Measurements from ENCODE around the gene SERPINA1. TPM values are rescaled to one million over a fixed set of nuclear protein-coding genes. Genes with fewer than 3 reads are reported as not detected.

SERPINA1 gene
- total RNA-seq, 2 experiments from 2014 or later: 4.3 to 4.7 TPM

- Histone ChIP-seq H3K9me3 (ENCODE audit: control insufficient read depth in 1 of 2, insufficient read depth in 1 of 2, low read length in 2 of 2) (no peaks in the 10 kb centered on the region), H3K27me3 (ENCODE audit: control insufficient read depth in 1 of 2, insufficient read depth in 2 of 2, low read length in 2 of 2) (no peaks in the 10 kb centered on the region), H3K27ac (ENCODE audit: low read depth in 1 of 2, low read length in 2 of 2) (no peak overlapping the region), H3K36me3 (ENCODE audit: insufficient read depth, low read length) (no peaks in the 10 kb centered on the region), H3K4me3 (ENCODE audit: low read length) (no peak overlapping the region), H3K4me1 (ENCODE audit: insufficient read depth, low read length) (no peaks in the 10 kb centered on the region)
- Mint-ChIP-seq H3K27me3 (no peaks in the 10 kb centered on the region), H3K27ac (no peak overlapping the region), H3K4me1 (ENCODE audit: low read depth) (no peaks in the 10 kb centered on the region), H3K4me3 (no peak overlapping the region), H3K9me3 (no peaks in the 10 kb centered on the region), H3K36me3 (ENCODE audit: low read depth) (no peaks in the 10 kb centered on the region)
- no peak for DNase-seq
- POLR2A ChIA-PET: no interaction called here
- no peak for TF ChIP-seq CTCF (IDR thresholded peaks at IDR 0.05)
- ATAC-seq (ENCODE audit: poor library complexity): no peak
- intact Hi-C loops (cut with DNase I, micrococcal nuclease): no loop called here
- CTCF ChIA-PET: no interaction called here
Observed at GRCh38 chr14:94382099-94382715, 6.2 kb downstream of the SERPINA1 start.

GRCh38 chr14:94381149-94382030 is 7.0 kb downstream of the SERPINA1 start:
- TF ChIP-seq CTCF (IDR thresholded peaks at IDR 0.05): no peak
- Histone ChIP-seq H3K36me3 (ENCODE audit: insufficient read depth, low read length) (no peaks in the 10 kb centered on the region), H3K9me3 (ENCODE audit: control insufficient read depth in 1 of 2, insufficient read depth in 1 of 2, low read length in 2 of 2) (no peaks in the 10 kb centered on the region), H3K4me3 (ENCODE audit: low read length) (no peak overlapping the region), H3K4me1 (ENCODE audit: insufficient read depth, low read length) (no peaks in the 10 kb centered on the region), H3K27me3 (ENCODE audit: control insufficient read depth in 1 of 2, insufficient read depth in 2 of 2, low read length in 2 of 2) (no peaks in the 10 kb centered on the region), H3K27ac (ENCODE audit: low read depth in 1 of 2, low read length in 2 of 2) (no peak overlapping the region)
- no peak for DNase-seq
- CTCF ChIA-PET: no interaction called here
- no peak for ATAC-seq (ENCODE audit: poor library complexity)
- intact Hi-C loops (cut with DNase I, micrococcal nuclease): no loop called here
- H3K4me3 Mint-ChIP-seq: no peak overlapping the region
- H3K4me1 Mint-ChIP-seq (ENCODE audit: low read depth): no peaks in the 10 kb centered on the region
- no peaks in the 10 kb centered on the region for H3K36me3 Mint-ChIP-seq (ENCODE audit: low read depth)
- no peak overlapping the region for H3K27ac Mint-ChIP-seq
- H3K9me3 Mint-ChIP-seq: no peaks in the 10 kb centered on the region
- POLR2A ChIA-PET: no interaction called here
- H3K27me3 Mint-ChIP-seq: no peaks in the 10 kb centered on the region

GRCh38 chr14:94380225-94381148 is 7.9 kb downstream of the SERPINA1 start:
- Mint-ChIP-seq H3K36me3 (ENCODE audit: low read depth) (no peaks in the 10 kb centered on the region), H3K27me3 (no peaks in the 10 kb centered on the region), H3K4me3 (no peak overlapping the region), H3K4me1 (ENCODE audit: low read depth) (no peaks in the 10 kb centered on the region), H3K9me3 (no peaks in the 10 kb centered on the region), H3K27ac (no peak overlapping the region)
- CTCF ChIA-PET: no interaction called here
- no peak for TF ChIP-seq CTCF (IDR thresholded peaks at IDR 0.05)
- Histone ChIP-seq H3K27ac (ENCODE audit: low read depth in 1 of 2, low read length in 2 of 2) (no peak overlapping the region), H3K4me1 (ENCODE audit: insufficient read depth, low read length) (no peaks in the 10 kb centered on the region), H3K36me3 (ENCODE audit: insufficient read depth, low read length) (no peaks in the 10 kb centered on the region), H3K27me3 (ENCODE audit: control insufficient read depth in 1 of 2, insufficient read depth in 2 of 2, low read length in 2 of 2) (no peaks in the 10 kb centered on the region), H3K4me3 (ENCODE audit: low read length) (no peak overlapping the region), H3K9me3 (ENCODE audit: control insufficient read depth in 1 of 2, insufficient read depth in 1 of 2, low read length in 2 of 2) (no peaks in the 10 kb centered on the region)
- intact Hi-C loops (cut with DNase I, micrococcal nuclease): loop anchor here in 1 of 2 experiments (1.0 kb wide), 1 partner anchor 17 kb away; no protein-coding TSS in a partner anchor
- DNase-seq (no peak), ATAC-seq (ENCODE audit: poor library complexity) (no peak)
- POLR2A ChIA-PET: no interaction called here

All from CD4-positive, alpha-beta T cell (primary cell).